ENCODE data around the gene HIP1R. TPM values are rescaled to one million over a fixed set of nuclear protein-coding genes. Genes with fewer than 3 reads are reported as not detected.
A peak's percentile ranks its signal among the peaks of the same experiment; 100 is the strongest.

HIP1R gene
- total and polyA plus RNA-seq, 10 of the 15 experiments (the other 5 are each of a cell fraction or from before 2014, with no cell fraction given): 0.18 to 27.7 (median 11.7) TPM

DNA sequence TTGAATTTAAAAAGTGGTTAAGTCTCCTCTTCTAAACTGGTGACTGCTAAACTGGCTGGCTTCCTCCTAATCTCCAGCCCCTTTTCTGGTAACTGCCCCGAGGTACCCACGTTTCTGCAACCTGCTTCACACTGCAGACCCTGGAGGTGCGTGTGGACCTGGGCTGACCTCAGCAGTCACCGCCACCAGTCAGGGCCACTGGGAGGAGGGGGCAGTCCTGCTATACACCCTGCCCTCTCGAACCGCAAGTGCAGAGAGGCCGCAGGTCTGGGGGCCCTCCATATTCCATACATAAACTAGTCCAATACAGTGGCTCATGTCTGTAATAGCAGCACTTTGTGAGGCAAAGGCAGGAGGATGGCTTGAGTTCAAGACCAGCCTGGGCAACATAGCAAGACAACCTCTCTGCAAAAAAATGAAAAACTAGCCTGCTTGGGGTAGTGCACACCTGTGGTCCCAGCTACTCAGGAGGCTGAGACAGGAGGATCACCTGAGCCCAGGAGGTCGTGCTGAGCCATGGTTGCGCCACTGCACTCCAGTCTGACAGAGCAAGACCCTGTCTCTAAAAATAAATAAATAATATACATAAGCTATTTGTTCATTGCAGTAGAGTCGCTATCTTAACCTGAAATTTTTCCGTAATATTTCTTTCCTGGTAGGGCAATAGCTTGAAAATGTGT lies 35.0 kb downstream of the HIP1R start:
- Histone ChIP-seq H3K4me2 (ENCODE audit: control insufficient read depth, insufficient read depth) (0 out of 2 replicates have a peak overlapping the region, but pooled peaks have one; percentile 93), H3K9ac (ENCODE audit: control insufficient read depth, insufficient read depth, low read length) (no peak overlapping the region), H3K36me3 (ENCODE audit: control insufficient read depth in 2 of 2, insufficient read depth in 2 of 2, low read length in 1 of 2) (peaks cover 13 to 37% of the 10 kb centered on the region in 2 experiments; a peak in 3 of 4 replicates), H3K9me3 (replicated peaks; ENCODE audit: control insufficient read depth, insufficient read depth, low read length) (no peaks in the 10 kb centered on the region), H2AFZ (ENCODE audit: control insufficient read depth, low read depth, low read length) (no peak overlapping the region), H3K27ac (ENCODE audit: control insufficient read depth, insufficient read depth) (no peak overlapping the region), H3K4me1 (ENCODE audit: control insufficient read depth, insufficient read depth, low read length) (peaks cover 29% of the 10 kb centered on the region), H3K27me3 (replicated peaks in 1 of 2; ENCODE audit: control insufficient read depth in 2 of 2, insufficient read depth in 2 of 2, low read length in 1 of 2) (no peaks in the 10 kb centered on the region), H3K4me3 (no peak overlapping the region), H3K79me2 (ENCODE audit: control insufficient read depth, insufficient read depth, low read length) (peaks cover 8% of the 10 kb centered on the region), H4K20me1 (ENCODE audit: control insufficient read depth, insufficient read depth) (no peaks in the 10 kb centered on the region)
- SMC1A ChIA-PET (ENCODE audit: uncharacterized antibody, unreplicated experiment): interaction anchor here (1.4 to 4.6 kb wide), 9 partner anchors 8 to 82 kb away, joined by 4 to 64 read pairs (median 12); no protein-coding TSS in a partner anchor
- BruUV-seq (replicated peaks): no TSS peak
- ATAC-seq (no peak), FAIRE-seq (no peak), DNase-seq (ENCODE audit: low read depth, low spot score) (no peak)
- CTCF ChIA-PET: interaction anchor here (0.6 to 4.2 kb wide), 10 partner anchors 9 to 363 kb away, joined by 3 to 20 read pairs (median 6); partner anchors contain the start of genes MPHOSPH9 and MTRFR
- RAD21 ChIA-PET (ENCODE audit: unreplicated experiment): interaction anchor here (0.7 to 3.7 kb wide), 14 partner anchors 9 to 232 kb away, joined by 3 to 18 read pairs (median 4); partner anchors contain the start of gene VPS37B
- WGBS (ENCODE audit: insufficient coverage, insufficient replicate concordance, low lambda C conversion rate, missing lambda C conversion rate): 92% methylated on average over 11 of the region's 11 CpGs
- no peak for TF ChIP-seq RFX5 (IDR thresholded peaks at IDR 0.05; ENCODE audit: low read depth, low read length)
- no peak for TF ChIP-seq CHD1 (IDR thresholded peaks at IDR 0.05; ENCODE audit: low read depth, low read length)
- TF ChIP-seq, protein P1, sequence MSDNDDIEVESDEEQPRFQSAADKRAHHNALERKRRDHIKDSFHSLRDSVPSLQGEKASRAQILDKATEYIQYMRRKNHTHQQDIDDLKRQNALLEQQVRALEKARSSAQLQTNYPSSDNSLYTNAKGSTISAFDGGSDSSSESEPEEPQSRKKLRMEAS (IDR thresholded peaks at IDR 0.05; ENCODE audit: low read depth, low read length): no peak
- in situ Hi-C loops (cut with MboI): loop anchor here (25.0 kb wide), 1 partner anchor 367 kb away; the partner anchor contains the start of genes MPHOSPH9 and MTRFR
- intact Hi-C loops (cut with micrococcal nuclease; ENCODE audit: unreplicated experiment): loop anchor here (2.0 to 10.0 kb wide), 2 partner anchors 16 to 364 kb away; partner anchors contain the start of genes MPHOSPH9 and MTRFR
- POLR2A ChIA-PET: interaction anchor here (0.5 to 3.4 kb wide), 10 partner anchors 10 to 370 kb away, joined by 3 to 23 read pairs (median 4); partner anchors contain the start of gene ARL6IP4

All from GM12878 (cell line).